GM10266 (cell line): ENCODE data around the gene FAM177A1.

Experiments
- DNase-seq: peaks from one replicate; pipeline ENCODE4 v3.0.0; 2012; ENCODE audit errors: extremely low spot score
- CTCF ChIP-seq: IDR thresholded peaks from 2 replicates; pipeline ENCODE4 v1.5.1; 2012; ENCODE audit warnings: mild to moderate bottlenecking, low read depth; ENCODE audit not compliant: control insufficient read depth, insufficient read depth; ENCODE audit errors: missing control alignments

The FAM177A1 gene

GRCh38 chr14:35121026-35121886 lies 75.2 kb downstream of the FAM177A1 start:
- no peak for TF ChIP-seq CTCF
- no peak for DNase-seq

GRCh38 chr14:35121887-35122695 lies 76.0 kb downstream of the FAM177A1 start, which contains the start of the genes PPP2R3C and PRORP:
Gene PPP2R3C, minus strand, starts transcription at chr14:35121990. Its CDS starts 31 bp downstream, at chr14:35121959.
Gene PRORP, plus strand, starts transcription at chr14:35122552. Its CDS starts 694 bp downstream, at chr14:35123246.
- peak; percentile 82 for DNase-seq
- TF ChIP-seq CTCF = no peak

GRCh38 chr14:35122696-35123387 lies 76.8 kb downstream of the FAM177A1 start:
- DNase-seq = no peak
- TF ChIP-seq CTCF = no peak

- no peak for TF ChIP-seq CTCF
- DNase-seq = no peak
These were observed 77.3 kb downstream of the FAM177A1 start for GRCh38 chr14:35123388-35123703.

GRCh38 chr14:35124127-35124526 lies 78.1 kb downstream of the FAM177A1 start:
- no peak for DNase-seq
- no peak for TF ChIP-seq CTCF
